Measurements from ENCODE around the gene TRABD2B. TPM values are rescaled to one million over a fixed set of nuclear protein-coding genes. Genes with fewer than 3 reads are reported as not detected.

The TRABD2B gene
- total and polyA plus RNA-seq, 2 experiments from 2014 or later, result 1.00 to 2.3 TPM

- no peaks in the 10 kb centered on the region for H3K9me3 ChIP-seq (ENCODE audit: low read depth)
- no peaks in the 10 kb centered on the region for H4K20me1 ChIP-seq (ENCODE audit: insufficient read depth, poor library complexity, severe bottlenecking)
- no peak for TF ChIP-seq EZH2 (IDR thresholded peaks at IDR 0.05; ENCODE audit: borderline replicate concordance)
- no peak for TF ChIP-seq CTCF (IDR thresholded peaks at IDR 0.05; ENCODE audit: poor library complexity)
- no peak for TF ChIP-seq EZH2phosphoT487 (IDR thresholded peaks at IDR 0.05; ENCODE audit: low read depth, severe bottlenecking, unreplicated experiment)
- no peaks in the 10 kb centered on the region for H3K9me2 ChIP-seq (replicated peaks; ENCODE audit: insufficient read depth)
- no peaks in the 10 kb centered on the region for H3K27me3 ChIP-seq
- H3K79me2 ChIP-seq, result no peaks in the 10 kb centered on the region
- no peak overlapping the region for H3K4me3 ChIP-seq
- no peak overlapping the region for H2AFZ ChIP-seq
- no peaks in the 10 kb centered on the region for H3K36me3 ChIP-seq (replicated peaks; ENCODE audit: insufficient read depth, low read depth)
- no peak for DNase-seq (ENCODE audit: low spot score)
- H3K4me1 ChIP-seq (ENCODE audit: insufficient read depth), result peaks cover 11% of the 10 kb centered on the region
- no peak overlapping the region for H3K4me2 ChIP-seq
- no peak overlapping the region for H3K27ac ChIP-seq
- 90% methylated on average over 3 of the region's 3 CpGs for WGBS (ENCODE audit: low lambda C conversion rate, missing lambda C conversion rate)
These were observed 79.5 kb downstream of the TRABD2B start for GRCh38 chr1:47917687-47918086.

- Histone ChIP-seq H3K27me3 (no peaks in the 10 kb centered on the region), H3K4me1 (ENCODE audit: insufficient read depth) (peaks cover 11% of the 10 kb centered on the region), H3K9me3 (ENCODE audit: low read depth) (no peaks in the 10 kb centered on the region), H3K36me3 (replicated peaks; ENCODE audit: insufficient read depth, low read depth) (no peaks in the 10 kb centered on the region), H3K9me2 (replicated peaks; ENCODE audit: insufficient read depth) (no peaks in the 10 kb centered on the region), H3K79me2 (no peaks in the 10 kb centered on the region), H2AFZ (no peak overlapping the region), H3K4me3 (no peak overlapping the region), H3K27ac (no peak overlapping the region), H3K4me2 (no peak overlapping the region), H4K20me1 (ENCODE audit: insufficient read depth, poor library complexity, severe bottlenecking) (no peaks in the 10 kb centered on the region)
- no peak for DNase-seq (ENCODE audit: low spot score)
- 63% methylated on average over 13 of the region's 13 CpGs for WGBS (ENCODE audit: low lambda C conversion rate, missing lambda C conversion rate)
- TF ChIP-seq EZH2phosphoT487 (IDR thresholded peaks at IDR 0.05; ENCODE audit: low read depth, severe bottlenecking, unreplicated experiment) (no peak), EZH2 (IDR thresholded peaks at IDR 0.05; ENCODE audit: borderline replicate concordance) (no peak), CTCF (IDR thresholded peaks at IDR 0.05; ENCODE audit: poor library complexity) (no peak)
These were observed 81.4 kb downstream of the TRABD2B start for GRCh38 chr1:47915677-47916353.

- Histone ChIP-seq H3K9me3 (ENCODE audit: low read depth) (no peaks in the 10 kb centered on the region), H3K9me2 (replicated peaks; ENCODE audit: insufficient read depth) (no peaks in the 10 kb centered on the region), H3K4me3 (no peak overlapping the region), H3K27me3 (no peaks in the 10 kb centered on the region), H3K4me1 (ENCODE audit: insufficient read depth) (peaks cover 11% of the 10 kb centered on the region), H3K4me2 (no peak overlapping the region), H3K27ac (no peak overlapping the region), H3K79me2 (no peaks in the 10 kb centered on the region), H3K36me3 (replicated peaks; ENCODE audit: insufficient read depth, low read depth) (no peaks in the 10 kb centered on the region), H2AFZ (no peak overlapping the region), H4K20me1 (ENCODE audit: insufficient read depth, poor library complexity, severe bottlenecking) (no peaks in the 10 kb centered on the region)
- TF ChIP-seq EZH2 (IDR thresholded peaks at IDR 0.05; ENCODE audit: borderline replicate concordance), result no peak
- TF ChIP-seq CTCF (IDR thresholded peaks at IDR 0.05; ENCODE audit: poor library complexity), result no peak
- no peak for TF ChIP-seq EZH2phosphoT487 (IDR thresholded peaks at IDR 0.05; ENCODE audit: low read depth, severe bottlenecking, unreplicated experiment)
- 93% methylated on average over 8 of the region's 8 CpGs for WGBS (ENCODE audit: low lambda C conversion rate, missing lambda C conversion rate)
- no peak for DNase-seq (ENCODE audit: low spot score)
These were observed 82.1 kb downstream of the TRABD2B start for GRCh38 chr1:47914952-47915676.

Measured in hepatocyte (in vitro differentiated cells).